Testis (tissue), 3 donors: ENCODE measurements around the gene EFNA5. TPM values are rescaled to one million over a fixed set of nuclear protein-coding genes. Genes with fewer than 3 reads are reported as not detected.

Experiments used
- DNase-seq: peaks from one replicate; pipeline ENCODE4 v3.0.0-alpha.2; 2019
- H3K27ac ChIP-seq, 2 donors: fragments of 200-600 bp; sonication (generic); one replicate each; pipeline ENCODE4 v1.5.1; 2019
- H3K27me3 ChIP-seq: fragments of 200-600 bp; sonication (generic); one replicate; pipeline ENCODE4 v1.5.1; 2019
- H3K36me3 ChIP-seq: fragments of 200-600 bp; sonication (generic); one replicate; pipeline ENCODE4 v1.5.1; 2017; ENCODE audit warnings: low read depth; ENCODE audit errors: missing control alignments
- H3K4me1 ChIP-seq: fragments of 200-600 bp; sonication (generic); one replicate; pipeline ENCODE4 v1.5.1; 2019
- H3K4me3 ChIP-seq, 2 donors: fragments of 200-600 bp; sonication (generic); one replicate each; pipeline ENCODE4 v1.5.1; 2017 to 2019
- H3K9me3 ChIP-seq: fragments of 200-600 bp; sonication (generic); one replicate; pipeline ENCODE4 v1.5.1; 2017
- POLR2A ChIP-seq: fragments of 450-650 bp; IDR thresholded peaks from one replicate; pipeline ENCODE4 v1.6.1; 2017; ENCODE audit warnings: antibody characterized with exemption, mild to moderate bottlenecking, moderate library complexity
- WGBS, 2 donors: methylation state at CpG; one replicate each; pipeline ENCODE4 v1.1.5; 2018; 5-methylcytosine and 5-hydroxymethylcytosine counted together
- intact Hi-C: fragments of 100-400 bp; cut with DNase I; formaldehyde crosslinking; loops from one replicate; pipeline ENCODE4 v1.15.1; 2023; ENCODE audit warnings: low total_unique reads
- polyA plus RNA-seq: library from polyadenylated mRNA; stranded (reverse); fragments of 350-450 nt; fragmentation: Illumina TruSeq; extraction: RNeasy Lipid Tissue Mini Kit (QIAGEN cat#74804); gene quantifications from one replicate; pipeline ENCODE4 v1.2.3, GENCODE V29; 2014; ENCODE audit warnings: low read depth, low replicate concordance; ENCODE audit not compliant: insufficient read depth
- total RNA-seq, 2 donors: library from RNA; depleted of rRNA; stranded (reverse); fragments of >200 nt; gene quantifications; one replicate each; pipeline ENCODE4 v1.2.3, GENCODE V29; 2016
- TF ChIP-seq, protein P1 (sequence below), 3 experiments: fragments of 450-650 bp in 2 of 3; fragments of 200-600 bp in 1 of 3; sonication (generic) in 1 of 3; IDR thresholded peaks; one replicate each; pipeline ENCODE4 v1.5.1; 2016 to 2019; ENCODE audit warnings: antibody characterized with exemption in 3 of 3, mild to moderate bottlenecking in 2 of 3, moderate library complexity in 1 of 3

EFNA5 gene
- total and polyA plus RNA-seq, 3 donors from 2014 or later = 2.6 to 5.4 (median 3.5) TPM

DNA sequence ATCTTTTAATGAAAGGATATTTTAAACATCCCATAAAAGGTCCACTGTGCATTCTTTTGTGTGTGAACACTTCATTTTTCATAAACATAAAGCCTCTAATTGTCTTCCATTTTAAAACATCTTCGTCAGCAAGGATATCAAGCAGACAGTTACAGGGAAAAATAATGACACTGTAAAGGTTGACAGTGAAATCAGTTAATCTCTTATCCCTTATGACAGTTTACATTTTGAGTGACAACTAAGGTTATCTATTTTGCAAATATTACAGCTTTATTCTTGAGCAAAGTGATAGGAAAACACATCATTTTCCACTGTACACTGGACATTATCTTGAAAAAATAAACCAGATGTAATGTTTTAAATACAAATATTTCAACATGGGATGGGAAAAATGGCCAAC is 28.7 kb upstream of the EFNA5 start:
- Histone ChIP-seq H3K27ac (no peak overlapping the region), H3K4me1 (no peaks in the 10 kb centered on the region), H3K9me3 (no peaks in the 10 kb centered on the region), H3K4me3 (no peak overlapping the region), H3K27me3 (no peaks in the 10 kb centered on the region), H3K36me3 (no peaks in the 10 kb centered on the region)
- intact Hi-C loops = no loop called here
- DNase-seq = no peak
- TF ChIP-seq POLR2A = no peak
- TF ChIP-seq, protein P1, sequence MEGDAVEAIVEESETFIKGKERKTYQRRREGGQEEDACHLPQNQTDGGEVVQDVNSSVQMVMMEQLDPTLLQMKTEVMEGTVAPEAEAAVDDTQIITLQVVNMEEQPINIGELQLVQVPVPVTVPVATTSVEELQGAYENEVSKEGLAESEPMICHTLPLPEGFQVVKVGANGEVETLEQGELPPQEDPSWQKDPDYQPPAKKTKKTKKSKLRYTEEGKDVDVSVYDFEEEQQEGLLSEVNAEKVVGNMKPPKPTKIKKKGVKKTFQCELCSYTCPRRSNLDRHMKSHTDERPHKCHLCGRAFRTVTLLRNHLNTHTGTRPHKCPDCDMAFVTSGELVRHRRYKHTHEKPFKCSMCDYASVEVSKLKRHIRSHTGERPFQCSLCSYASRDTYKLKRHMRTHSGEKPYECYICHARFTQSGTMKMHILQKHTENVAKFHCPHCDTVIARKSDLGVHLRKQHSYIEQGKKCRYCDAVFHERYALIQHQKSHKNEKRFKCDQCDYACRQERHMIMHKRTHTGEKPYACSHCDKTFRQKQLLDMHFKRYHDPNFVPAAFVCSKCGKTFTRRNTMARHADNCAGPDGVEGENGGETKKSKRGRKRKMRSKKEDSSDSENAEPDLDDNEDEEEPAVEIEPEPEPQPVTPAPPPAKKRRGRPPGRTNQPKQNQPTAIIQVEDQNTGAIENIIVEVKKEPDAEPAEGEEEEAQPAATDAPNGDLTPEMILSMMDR (IDR thresholded peaks at IDR 0.05) = no peak
- WGBS, 2 donors = 84 to 90% methylated on average over 1 of the region's 1 CpG

DNA sequence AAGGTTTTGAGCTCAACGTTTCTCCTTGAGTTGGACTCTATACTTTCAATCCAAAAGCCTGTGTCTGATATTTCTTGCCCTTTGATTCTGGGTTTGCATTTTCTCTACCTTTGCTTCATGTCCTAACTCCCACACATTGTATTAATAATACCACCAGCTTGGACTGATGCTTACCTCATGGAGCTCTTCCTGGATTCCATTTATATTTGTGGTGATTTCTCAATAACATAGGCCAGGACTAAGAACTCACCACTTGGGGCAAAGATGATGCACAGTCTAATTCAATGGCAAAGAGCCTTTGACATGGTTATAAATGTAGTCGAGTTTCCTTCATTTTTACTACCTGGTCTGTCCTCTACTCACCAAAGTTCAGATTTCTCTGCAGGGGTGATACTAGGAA is 27.5 kb upstream of the EFNA5 start:
- intact Hi-C loops = no loop called here
- H3K36me3 ChIP-seq = no peaks in the 10 kb centered on the region
- no peaks in the 10 kb centered on the region for H3K4me1 ChIP-seq
- no peak for TF ChIP-seq POLR2A
- TF ChIP-seq, protein P1 (IDR thresholded peaks at IDR 0.05) = no peak
- no peaks in the 10 kb centered on the region for H3K27me3 ChIP-seq
- H3K9me3 ChIP-seq = no peaks in the 10 kb centered on the region
- no peak overlapping the region for H3K4me3 ChIP-seq
- no peak for DNase-seq
- H3K27ac ChIP-seq = no peak overlapping the region
- 92 to 94% methylated on average over 2 of the region's 2 CpGs for WGBS, 2 donors

DNA sequence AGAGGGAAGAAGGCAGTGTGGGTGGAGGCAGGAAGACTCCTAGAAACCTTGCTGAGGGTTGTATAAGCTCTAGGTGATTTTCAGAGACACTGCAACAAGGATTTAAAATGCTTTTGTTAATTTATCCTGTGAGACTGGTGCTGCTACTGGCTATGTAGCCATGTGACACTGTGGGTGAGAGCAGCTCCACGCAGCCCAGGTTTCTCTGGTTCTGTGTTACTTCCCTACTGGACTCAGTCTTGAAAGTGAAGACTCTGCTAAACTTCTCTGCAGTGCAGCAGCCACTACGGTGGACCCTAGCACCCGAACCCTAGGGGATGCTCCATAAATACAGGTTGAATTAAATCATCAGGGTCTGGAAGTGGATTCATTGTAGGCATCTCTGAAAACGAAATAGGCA is 25.8 kb upstream of the EFNA5 start:
- TF ChIP-seq POLR2A = no peak
- TF ChIP-seq, protein P1 (IDR thresholded peaks at IDR 0.05) = no peak
- WGBS, 2 donors = 90 to 91% methylated on average over 4 of the region's 4 CpGs
- Histone ChIP-seq H3K27me3 (no peaks in the 10 kb centered on the region), H3K36me3 (no peaks in the 10 kb centered on the region), H3K9me3 (no peaks in the 10 kb centered on the region), H3K27ac (no peak overlapping the region), H3K4me1 (no peaks in the 10 kb centered on the region), H3K4me3 (no peak overlapping the region)
- no peak for DNase-seq
- intact Hi-C loops = no loop called here

DNA sequence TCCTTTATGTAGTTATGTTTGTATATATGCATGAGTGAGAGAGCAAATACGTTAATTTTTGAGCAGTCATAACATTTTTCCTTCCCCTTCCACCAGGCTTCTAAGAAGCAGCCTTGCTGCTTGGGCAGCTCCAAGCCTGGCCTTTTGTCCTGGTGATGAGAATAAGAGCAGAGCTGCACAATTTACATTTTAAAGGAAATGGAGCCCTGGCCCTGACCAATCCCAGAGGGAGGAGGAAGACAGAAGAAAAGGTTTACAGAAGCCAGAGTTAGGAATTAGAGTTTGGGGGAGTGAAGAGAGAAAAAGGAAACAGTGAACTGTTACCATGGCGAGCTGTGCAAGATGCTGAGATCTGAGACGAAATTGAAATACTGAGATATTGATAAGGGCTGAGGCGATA is 25.3 kb upstream of the EFNA5 start:
- Histone ChIP-seq H3K9me3 (no peaks in the 10 kb centered on the region), H3K27me3 (no peaks in the 10 kb centered on the region), H3K4me1 (no peaks in the 10 kb centered on the region), H3K36me3 (no peaks in the 10 kb centered on the region), H3K27ac (no peak overlapping the region), H3K4me3 (no peak overlapping the region)
- 41 to 75% methylated on average over 4 of the region's 4 CpGs for WGBS, 2 donors
- no peak for DNase-seq
- TF ChIP-seq, protein P1 (IDR thresholded peaks at IDR 0.05) = no peak
- no peak for TF ChIP-seq POLR2A
- intact Hi-C loops = no loop called here

DNA sequence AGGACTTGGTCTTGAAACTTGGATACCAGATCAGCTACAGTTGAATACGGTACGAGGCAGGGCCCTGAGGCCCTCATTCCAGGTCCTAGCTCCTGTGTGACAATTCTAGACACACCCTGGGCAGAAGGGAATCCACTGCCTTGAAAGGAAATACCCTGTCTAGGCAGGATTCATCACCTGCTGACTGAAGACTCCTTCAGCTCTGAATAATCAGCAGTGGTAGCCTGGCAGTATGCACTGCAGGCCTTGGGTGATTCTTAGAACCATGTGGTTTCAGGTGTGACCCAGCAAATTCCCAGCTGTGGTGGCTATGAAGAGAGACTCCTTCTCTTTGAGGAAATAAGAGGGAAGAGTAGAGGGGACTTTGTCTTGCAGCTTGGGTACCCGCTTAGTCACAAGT is 17.2 kb upstream of the EFNA5 start:
- no peak overlapping the region for H3K4me3 ChIP-seq
- H3K27me3 ChIP-seq = no peaks in the 10 kb centered on the region
- no peaks in the 10 kb centered on the region for H3K4me1 ChIP-seq
- WGBS, 2 donors = 97% methylated on average over 3 of the region's 3 CpGs
- no peaks in the 10 kb centered on the region for H3K9me3 ChIP-seq
- intact Hi-C loops = no loop called here
- H3K27ac ChIP-seq = no peak overlapping the region
- TF ChIP-seq, protein P1 (IDR thresholded peaks at IDR 0.05) = no peak
- TF ChIP-seq POLR2A = no peak
- DNase-seq = no peak
- H3K36me3 ChIP-seq = no peaks in the 10 kb centered on the region
